Left renal cortex interstitium (tissue), 4 donors: ENCODE data around the gene SLC25A18. TPM values are rescaled to one million over a fixed set of nuclear protein-coding genes. Genes with fewer than 3 reads are reported as not detected.
"Not testable (repeated sequence)": the region's sequence is repeated elsewhere in the genome, so short reads cannot be mapped to it uniquely, and the experiment has no call there.

Experiments used
- DNase-seq, 4 donors: peaks; one replicate each; pipeline ENCODE4 v3.0.0-alpha.2; 2013; ENCODE audit warnings: low read depth in 4 of 4, low spot score in 2 of 4, missing footprints in 1 of 4
- polyA plus RNA-seq, 4 donors: library from polyadenylated mRNA; unstranded; fragments of 120-200 nt; gene quantifications; one replicate each; pipeline ENCODE4 v1.2.1, GENCODE V29; 2013; ENCODE audit not compliant: insufficient read length in 4 of 4

Gene SLC25A18
- 1 to 10 TPM; 1.2 to 2.0 (median 1.6) TPM for polyA plus RNA-seq

- no peak for DNase-seq
These were observed at the start of gene SLC25A18 for GRCh38 chr22:17562906-17563870. Gene SLC25A18, plus strand, starts transcription at chr22:17563498. Its CDS starts 16,447 bp downstream, at chr22:17579945.

GRCh38 chr22:17513612-17514011 lies 49.7 kb upstream of the SLC25A18 start:
- DNase-seq: no peak

GRCh38 chr22:17514084-17514483 lies 49.2 kb upstream of the SLC25A18 start:
- DNase-seq: no peak

DNA sequence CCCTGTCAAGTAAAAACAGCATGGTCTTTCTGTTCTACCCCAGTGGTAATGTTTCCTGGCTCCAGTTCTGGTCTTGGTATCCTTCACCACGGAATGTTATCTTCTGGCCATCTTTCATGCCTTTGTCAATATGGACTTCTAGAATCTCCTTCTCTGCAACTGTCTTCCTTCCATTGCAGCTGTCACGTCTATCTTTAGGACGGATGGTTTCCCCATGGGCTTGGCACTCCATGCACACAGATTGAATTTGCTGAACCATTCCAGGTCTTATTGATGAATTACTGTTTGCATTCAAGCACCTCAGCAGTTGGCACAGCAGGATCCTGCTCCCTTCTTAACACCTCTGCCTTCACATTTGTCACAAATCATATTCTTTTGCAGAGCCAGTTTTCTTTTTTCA lies 44.9 kb upstream of the SLC25A18 start:
- no peak for DNase-seq

DNA sequence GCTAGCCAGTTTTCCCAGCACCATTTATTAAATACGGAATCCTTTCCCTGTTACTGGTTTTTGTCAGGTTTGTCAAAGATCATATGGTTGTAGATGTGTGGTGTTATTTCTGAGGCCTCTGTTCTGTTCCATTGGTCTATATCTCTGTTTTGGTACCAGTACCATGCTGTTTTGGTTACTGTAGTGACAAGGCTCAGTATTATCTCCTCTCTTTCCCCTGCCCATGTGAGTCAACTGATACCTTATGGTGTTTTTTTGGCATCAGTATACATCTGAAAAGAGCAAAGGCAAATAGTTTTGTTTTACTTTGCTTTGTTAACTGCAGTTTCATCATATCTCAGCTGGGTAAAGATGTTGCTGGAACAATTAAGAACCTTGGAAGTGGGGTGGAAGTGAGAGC lies 41.3 kb upstream of the SLC25A18 start:
- DNase-seq: not testable (repeated sequence)

DNA sequence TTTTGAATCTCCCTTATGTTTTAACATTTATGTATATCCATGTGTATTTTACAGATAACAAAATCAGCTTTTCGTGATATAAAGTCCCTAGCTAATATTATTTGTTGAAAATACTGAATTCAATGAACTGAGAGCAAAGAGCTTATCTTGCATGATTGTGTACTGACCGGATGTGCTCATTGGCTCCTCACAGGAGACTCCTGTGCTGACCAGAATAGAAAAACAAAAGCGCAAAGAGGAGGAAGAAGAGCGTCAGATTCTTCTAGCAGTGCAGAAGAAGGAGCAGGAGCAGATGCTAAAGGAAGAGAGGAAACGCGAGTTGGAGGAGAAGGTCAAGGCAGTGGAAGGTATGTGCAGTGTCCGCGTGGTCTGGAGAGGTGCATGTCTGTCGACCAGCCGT lies 39.4 kb upstream of the SLC25A18 start:
- no peak for DNase-seq

GRCh38 chr22:17536269-17536668 lies 27.0 kb upstream of the SLC25A18 start:
- DNase-seq: no peak

GRCh38 chr22:17537155-17537554 lies 26.1 kb upstream of the SLC25A18 start:
- DNase-seq: no peak

GRCh38 chr22:17540481-17540880 lies 22.8 kb upstream of the SLC25A18 start:
- DNase-seq: no peak

DNA sequence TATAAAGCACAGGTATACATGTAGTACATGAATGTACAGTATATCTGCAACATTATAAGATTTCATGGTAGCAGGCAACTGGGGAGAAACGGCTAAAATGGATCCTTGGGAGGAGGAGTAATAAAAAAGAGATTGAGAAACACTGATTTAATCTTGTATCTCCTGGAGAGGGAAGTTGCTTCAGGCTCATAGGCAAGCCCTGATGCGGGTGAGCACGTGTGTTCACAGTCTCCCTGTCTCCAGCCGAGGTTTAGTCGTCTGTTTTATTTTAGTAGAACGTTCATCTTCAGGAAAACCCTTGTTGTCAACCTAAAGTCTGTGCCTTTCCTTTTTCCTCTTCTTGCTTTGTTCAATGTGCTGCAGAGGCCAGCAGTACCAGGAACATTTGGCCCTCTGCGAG lies 21.8 kb upstream of the SLC25A18 start:
- no peak for DNase-seq

GRCh38 chr22:17542452-17542851 lies 20.8 kb upstream of the SLC25A18 start:
- no peak for DNase-seq

- DNase-seq: no peak
These were observed 15.1 kb upstream of the SLC25A18 start for GRCh38 chr22:17548010-17548755.

DNA sequence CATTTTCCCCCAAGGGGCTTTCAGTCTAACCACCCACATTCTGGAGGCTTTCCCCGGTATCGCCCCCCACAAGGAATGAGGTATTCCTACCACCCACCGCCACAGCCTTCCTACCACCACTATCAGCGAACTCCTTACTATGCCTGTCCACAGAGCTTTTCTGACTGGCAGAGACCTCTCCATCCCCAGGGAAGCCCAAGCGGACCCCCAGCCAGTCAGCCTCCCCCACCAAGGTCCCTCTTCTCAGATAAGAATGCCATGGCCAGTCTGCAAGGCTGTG lies 14.6 kb upstream of the SLC25A18 start:
- no peak for DNase-seq

- DNase-seq: no peak
These were observed 14.1 kb upstream of the SLC25A18 start for GRCh38 chr22:17549183-17549582.

- DNase-seq: no peak
These were observed 13.6 kb upstream of the SLC25A18 start for GRCh38 chr22:17549655-17550054.

DNA sequence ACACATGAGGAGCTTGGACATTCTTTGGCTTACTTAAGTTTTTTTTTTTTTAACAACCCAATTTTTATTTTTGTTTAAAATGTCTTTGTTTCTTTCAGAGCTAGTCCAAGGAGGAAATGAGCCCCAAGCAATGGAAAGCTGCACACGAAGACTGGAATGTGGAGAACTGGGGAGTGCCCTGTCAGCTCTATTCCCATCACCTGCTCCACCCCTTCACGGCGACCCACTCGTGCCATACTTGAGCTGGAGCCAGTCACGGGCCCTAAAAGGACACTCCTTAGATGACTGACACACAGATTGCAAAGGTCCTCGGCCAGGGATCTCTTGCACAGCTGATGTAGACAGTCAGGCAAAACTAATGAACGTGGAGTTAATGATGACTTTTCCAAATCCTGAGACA lies 10.6 kb upstream of the SLC25A18 start:
- no peak for DNase-seq

GRCh38 chr22:17554814-17555213 lies 8.5 kb upstream of the SLC25A18 start:
- no peak for DNase-seq

DNA sequence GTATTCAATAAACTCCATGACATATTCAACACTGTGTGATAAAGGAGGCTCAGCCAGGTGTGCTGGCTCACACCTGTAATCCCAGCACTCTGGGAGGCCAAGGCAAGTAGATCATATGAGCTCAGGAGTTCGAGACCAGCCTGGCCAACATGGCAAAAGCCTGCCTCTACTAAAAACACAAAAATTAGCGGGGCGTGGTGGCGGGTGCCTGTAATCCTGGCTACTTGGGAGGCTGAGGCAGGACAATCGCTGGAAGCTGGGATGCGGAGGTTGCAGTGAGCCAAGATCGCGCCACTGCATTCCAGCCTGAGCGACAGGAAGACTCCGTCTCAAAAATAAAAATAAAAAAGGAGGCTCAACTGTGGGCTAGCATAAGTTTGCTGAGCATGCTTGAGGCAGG lies 4.1 kb upstream of the SLC25A18 start:
- no peak for DNase-seq

GRCh38 chr22:17563936-17564391 lies 666 bp downstream of the SLC25A18 start:
- DNase-seq: no peak

DNA sequence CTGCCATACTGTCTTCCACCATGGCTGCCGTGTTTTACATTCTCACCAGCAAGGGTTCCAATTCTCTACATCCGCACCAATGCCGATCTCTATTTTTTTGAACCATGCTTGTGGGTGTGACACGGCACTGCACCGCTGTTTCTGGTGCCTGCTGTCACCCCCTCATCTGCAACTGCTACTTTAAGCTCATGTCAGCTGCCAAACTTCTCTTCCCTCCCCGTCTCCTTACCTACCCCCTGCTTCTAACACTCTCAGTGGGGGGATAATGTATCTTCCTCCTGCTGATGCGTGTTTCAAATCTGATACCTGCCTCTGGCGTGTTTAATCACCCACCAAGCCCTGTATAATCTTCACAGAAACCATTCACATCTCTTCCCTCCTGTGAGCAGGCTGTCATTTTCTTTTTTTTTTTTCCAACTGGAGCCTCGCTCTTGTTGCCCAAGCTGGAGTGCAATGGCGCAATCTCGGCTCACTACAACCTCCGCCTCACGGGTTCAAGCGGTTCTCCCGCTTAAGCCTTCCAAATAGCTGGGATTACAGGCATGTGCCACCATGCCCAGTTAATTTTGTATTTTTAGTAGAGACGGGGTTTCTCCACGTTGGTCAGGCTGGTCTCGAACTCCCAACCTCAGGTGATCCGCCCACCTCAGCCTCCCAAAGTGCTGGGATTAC lies 2.9 kb downstream of the SLC25A18 start:
- not testable (repeated sequence) for DNase-seq

DNA sequence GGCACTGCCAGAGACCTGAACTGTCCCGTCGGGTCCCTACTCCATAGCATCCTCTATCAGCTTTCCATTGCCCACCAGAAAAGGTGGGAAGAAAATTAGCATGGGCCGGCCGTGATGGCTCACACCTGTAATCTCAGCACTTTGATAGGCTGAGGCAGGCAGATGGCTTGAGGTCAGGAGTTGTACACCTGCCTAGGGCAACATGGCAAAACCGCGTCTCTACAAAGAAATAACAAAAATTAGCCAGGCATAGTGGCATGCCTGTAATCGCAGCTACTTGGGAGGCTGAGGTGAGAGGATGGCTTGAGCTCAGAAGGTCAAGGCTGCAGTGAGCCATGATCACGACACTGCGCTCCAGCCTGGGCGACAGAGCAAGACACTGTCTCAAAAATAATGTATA lies 3.5 kb downstream of the SLC25A18 start:
- DNase-seq: no peak
